ENCODE results near the gene REEP2.
"Not testable (repeated sequence)": the region's sequence is repeated elsewhere in the genome, so short reads cannot be mapped to it uniquely, and the experiment has no call there.

Gene REEP2, protein sequence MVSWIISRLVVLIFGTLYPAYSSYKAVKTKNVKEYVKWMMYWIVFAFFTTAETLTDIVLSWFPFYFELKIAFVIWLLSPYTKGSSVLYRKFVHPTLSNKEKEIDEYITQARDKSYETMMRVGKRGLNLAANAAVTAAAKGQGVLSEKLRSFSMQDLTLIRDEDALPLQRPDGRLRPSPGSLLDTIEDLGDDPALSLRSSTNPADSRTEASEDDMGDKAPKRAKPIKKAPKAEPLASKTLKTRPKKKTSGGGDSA

DNA sequence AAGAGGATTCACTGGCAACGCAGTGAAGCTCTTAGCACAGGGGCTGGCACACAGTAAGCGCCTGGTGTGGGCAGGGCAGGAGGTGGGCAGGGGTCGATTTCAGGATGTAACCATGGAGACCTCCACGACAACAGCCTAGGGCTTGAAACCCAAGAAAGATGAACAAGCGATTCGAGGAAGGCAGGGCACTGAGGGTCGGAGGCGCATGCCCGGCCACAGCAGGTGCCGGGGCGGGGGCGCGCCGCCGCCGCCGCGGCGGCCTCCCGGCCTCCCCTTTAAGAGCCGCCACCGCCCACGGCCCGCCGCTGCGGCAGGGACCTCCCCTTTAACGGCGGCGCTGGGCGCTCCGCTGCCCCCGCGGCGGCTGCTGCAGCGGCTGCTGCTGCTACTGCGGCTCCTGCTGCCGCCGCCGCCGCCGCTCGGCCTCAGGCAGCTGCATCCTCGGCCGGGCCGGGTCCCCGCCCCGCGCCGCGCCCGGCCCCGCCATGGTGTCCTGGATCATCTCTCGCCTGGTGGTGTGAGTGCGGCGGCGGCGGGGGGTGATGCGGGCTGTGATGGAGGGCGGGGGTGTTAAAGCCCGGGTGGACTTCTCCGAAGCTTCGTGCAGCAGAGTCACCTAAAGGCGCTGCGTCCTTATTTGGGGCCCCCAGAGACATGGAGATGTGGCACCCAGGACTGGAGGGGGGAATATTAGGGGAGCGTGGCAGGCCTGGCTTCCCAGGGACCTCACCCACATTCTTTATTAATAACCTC is at the start of gene REEP2:
Gene REEP2 (plus strand): TSS at position 334 of the 753 bp plus-strand sequence. CDS start 152 bp downstream, at position 486.
- no peak for DNase-seq (ENCODE audit: low spot score)
- FAIRE-seq: no peak

DNA sequence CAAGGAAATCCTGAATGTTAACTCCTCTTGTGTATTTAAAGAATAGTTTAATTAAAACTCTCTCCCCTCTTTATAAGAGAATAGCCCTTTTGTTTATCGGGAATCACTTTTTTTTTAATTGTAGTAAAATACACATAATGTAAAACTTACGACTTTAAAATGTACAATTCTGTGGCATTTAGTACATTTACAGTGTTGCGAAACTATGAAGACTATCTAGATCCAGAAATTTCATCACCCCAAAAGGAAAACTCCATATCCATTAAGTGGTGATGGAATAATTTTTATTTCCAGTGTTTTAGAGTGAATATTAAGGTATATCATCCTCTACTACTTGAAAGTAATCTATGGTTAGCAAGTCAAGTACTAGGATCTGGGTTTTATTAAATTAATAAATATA is 49.5 kb upstream of the REEP2 start:
- no peak for DNase-seq (ENCODE audit: low spot score)
- FAIRE-seq: no peak

DNA sequence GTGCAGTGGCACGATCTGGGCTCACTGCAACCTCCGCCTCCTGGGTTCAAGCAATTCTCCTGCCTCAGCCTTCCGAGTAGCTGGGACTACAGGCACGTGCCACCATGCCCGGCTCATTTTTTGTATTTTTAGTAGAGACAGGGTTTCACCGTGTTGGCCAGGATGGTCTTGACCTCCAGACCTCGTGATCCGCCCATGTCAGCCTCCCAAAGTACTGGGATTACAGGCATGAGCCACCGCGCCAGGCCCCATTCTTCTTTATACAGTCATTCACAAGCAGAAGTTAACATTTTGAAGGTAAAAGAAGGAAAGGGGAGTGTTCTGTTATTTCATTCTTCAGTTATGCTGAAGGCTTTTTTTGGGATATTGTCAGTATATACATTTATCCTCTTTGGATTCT is 48.9 kb upstream of the REEP2 start:
- not testable (repeated sequence) for DNase-seq (ENCODE audit: low spot score); FAIRE-seq

DNA sequence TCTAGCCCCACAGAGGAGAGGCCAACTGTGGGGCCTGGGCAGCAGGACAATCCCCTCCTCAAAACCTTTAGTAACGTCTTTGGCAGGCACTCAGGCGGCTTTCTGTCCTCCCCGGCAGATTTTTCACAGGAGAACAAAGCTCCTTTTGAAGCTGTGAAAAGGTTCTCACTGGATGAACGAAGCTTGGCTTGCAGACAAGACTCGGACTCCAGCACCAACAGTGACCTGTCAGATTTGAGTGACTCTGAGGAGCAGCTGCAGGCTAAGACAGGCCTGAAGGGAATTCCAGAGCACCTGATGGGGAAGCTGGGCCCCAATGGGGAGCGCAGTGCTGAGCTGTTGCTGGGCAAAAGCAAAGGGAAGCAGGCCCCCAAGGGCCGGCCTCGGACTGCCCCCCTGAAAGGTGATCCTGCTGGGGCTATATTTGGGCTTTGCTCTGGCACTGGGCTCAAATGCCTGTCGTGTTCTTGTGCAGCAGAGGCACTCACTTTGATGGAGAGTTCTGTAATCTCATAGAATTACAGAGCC is 46.9 kb upstream of the REEP2 start:
- no peak for FAIRE-seq

DNA sequence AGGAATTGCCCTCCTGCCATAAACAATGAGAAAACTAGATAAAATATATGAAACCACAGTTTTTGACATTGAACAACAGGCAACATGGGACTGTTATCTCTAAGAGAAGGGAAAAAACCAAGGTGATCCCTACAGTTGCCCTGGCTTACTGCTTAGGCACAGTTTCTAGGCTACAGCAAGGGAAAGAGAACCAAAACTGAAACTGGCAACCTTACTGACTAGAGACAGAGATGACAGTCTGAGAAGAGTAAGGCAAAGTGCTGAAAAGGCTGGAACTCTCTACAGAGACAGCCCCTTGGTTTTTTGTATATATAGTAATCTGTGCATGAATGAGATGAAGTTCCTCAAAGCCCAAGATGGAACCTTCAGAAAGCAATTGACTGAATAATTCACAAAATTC is 36.2 kb upstream of the REEP2 start:
- DNase-seq (ENCODE audit: low spot score) (no peak), FAIRE-seq (no peak)

More for the DNA sequence above, 46.9 kb upstream of the REEP2 start:
- DNase-seq (ENCODE audit: low spot score): no peak

DNA sequence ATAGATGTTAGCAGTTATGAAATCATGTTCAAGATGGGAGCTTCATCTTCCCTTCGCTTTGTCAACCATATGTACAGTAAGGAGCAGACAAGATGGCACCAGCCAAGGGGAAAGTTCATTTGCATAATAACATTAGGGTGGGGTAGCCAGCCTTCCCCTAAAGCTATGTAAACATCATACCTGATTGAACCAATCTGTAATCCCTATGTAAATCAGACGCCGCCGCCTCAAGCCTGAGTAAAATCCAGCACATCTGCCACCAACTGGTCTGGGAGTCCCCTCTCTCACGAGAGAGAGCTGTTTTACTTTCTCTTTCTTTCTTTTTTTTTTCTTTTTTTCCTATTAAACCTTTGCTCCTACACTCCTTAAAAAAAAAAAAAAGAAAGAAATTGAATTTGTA is 30.8 kb upstream of the REEP2 start:
- FAIRE-seq: no peak

DNA sequence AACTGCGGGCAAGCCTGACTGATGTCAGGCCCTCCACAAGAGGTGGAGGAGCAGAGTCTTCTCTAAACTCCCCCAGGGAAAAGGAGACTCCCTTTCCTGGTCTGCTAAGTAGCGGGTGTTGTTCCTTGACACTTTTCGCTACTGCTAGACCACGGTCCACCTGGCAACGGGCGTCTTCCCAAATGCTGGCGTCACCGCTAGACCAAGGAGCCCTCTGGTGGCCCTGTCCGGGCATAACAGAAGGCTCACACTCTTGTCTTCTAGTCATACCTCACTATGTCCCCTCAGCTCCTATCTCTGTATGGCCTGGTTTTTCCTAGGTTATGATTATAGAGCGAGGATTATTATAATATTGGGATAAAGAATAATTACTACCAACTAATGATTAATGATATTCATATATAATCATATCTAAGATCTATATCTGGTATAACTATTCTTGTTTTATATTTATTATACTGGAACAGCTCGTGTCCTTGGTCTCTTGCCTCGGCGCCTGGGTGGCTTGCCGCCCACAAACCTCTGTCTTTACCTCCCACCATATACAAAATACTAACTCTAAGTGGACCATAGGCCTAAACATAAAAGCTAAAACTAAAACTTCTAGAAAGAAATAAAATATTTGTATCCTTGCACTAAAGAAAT is 27.7 kb upstream of the REEP2 start:
- not testable (repeated sequence) for FAIRE-seq; DNase-seq (ENCODE audit: low spot score)

More for the DNA sequence above, 30.8 kb upstream of the REEP2 start:
- DNase-seq (ENCODE audit: low spot score): no peak

DNA sequence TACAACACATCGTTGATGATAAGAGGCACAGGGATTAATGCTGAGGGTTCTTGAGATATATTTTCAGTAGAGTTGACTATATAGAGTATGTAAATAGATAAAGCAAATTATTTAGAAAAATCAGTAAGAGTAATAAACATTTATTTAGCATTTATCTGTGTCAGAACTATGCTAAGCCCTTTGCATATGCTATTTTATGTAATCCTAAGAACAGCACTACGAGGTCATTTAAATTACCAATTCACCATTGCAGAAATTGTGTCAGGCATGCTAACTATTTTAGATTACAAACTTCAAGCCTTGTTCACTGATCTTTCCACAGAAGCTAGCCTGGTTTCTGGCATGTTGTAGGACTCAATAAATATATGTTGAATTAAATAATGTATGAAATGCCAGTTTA is 20.4 kb upstream of the REEP2 start:
- FAIRE-seq (no peak), DNase-seq (ENCODE audit: low spot score) (no peak)

DNA sequence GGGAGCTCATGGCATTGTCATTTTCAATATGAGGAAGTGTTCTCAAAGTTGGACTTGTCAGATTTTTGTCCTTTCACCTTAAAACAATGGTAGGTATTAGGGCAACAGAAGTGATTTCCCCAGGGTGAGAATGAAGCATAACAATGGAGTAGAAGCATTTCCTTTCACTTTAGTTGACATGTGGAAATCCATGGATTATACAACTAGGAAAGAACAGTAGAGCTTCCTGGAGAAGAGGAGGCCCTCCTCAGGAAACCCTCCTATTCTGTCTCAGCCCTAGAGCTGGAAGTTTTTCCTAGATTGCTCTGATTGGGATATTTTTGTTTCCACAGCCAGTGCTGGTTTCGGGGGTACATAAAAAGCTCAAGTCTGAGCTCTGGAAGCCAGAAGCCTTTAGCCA is 13.8 kb upstream of the REEP2 start:
- FAIRE-seq (no peak), DNase-seq (ENCODE audit: low spot score) (no peak)

DNA sequence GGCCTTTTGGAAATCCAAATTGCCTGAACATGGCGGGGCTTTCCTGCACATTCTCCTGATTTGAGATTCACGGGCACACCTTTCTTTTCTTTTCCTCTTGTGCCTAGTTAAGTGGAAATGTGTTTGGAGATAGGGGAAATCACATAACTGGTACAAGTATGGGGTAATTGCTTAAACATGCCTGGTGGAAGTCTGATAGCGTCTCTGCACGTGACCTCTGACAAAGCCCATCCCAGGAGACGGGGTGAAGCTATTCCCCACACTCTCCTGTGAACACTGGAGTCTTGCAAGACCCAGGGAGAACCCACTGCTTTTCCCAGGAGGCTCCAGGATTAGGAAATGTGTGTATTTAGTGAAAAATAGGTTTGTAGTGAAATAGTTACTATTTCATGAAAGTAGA is 2.9 kb upstream of the REEP2 start:
- FAIRE-seq: no peak

DNA sequence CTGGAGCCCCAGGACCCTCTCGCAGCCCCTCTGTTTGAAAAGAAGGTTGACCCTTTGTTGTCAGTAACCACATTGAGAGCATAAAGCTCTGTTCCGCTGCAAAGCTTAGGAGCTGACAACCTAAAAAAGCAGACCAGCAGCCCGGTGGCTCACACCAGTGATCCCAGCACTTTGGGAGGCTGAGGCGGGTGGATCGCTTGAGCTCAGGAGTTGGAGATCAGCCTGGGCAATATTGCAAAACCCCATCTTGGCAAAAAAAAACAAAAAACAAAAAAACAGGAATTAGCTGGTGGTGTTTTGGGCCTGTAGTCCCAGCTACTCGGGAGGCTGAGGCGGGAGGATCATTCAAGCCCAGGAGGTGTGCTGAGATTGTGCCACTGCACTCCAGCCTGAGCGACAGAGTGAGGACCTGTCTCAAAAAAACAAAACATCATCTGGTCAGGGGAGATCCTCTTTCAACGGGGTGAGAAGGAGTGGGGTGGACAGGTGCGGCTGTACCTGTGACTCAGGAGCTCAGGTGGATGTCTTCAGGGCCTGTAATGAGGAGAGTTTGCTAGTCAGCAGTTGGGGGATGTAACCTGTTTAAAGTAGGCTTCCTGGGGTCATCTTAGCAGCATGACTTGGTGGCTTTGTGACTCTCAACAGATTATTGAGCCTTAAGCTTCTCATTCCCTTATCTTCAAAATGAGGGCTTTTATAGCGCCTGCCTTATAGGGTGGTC is 694 bp upstream of the REEP2 start:
- FAIRE-seq (no peak), DNase-seq (ENCODE audit: low spot score) (no peak)

More for the DNA sequence above, 2.9 kb upstream of the REEP2 start:
- no peak for DNase-seq (ENCODE audit: low spot score)

DNA sequence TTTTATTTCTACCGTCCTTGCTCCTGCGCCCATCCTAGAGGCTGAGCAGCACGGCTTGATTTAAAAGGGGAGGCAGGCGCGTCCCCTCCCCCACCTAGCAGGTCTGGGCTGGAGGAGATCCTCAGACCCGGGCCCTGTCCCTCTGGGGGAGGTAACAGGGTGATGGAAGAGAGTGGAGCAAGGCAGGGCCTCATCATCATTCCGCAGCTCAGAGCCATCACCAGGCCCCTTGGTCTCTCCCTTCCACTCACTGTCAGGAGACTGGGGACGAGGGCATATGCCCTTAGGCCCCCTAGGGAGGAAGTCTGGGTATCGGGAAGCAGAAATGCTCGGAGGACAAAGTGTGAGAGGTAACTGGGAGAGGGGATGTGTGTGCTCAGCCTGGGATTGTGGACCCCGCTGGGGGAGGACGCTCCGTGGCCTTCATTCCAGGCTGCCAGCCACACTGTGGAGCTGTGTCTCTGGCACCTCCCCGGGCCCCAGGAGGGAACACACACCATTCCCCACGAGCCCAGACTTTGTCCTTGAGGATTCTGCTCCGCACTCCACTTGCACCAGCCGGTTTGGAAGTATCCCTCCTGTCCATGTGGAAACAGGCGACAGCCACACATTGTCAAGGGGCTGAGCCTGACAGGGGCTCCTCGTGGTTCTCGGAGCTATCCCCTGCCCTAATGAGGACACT is 761 bp downstream of the REEP2 start:
- DNase-seq (ENCODE audit: low spot score): no peak
- FAIRE-seq: no peak

DNA sequence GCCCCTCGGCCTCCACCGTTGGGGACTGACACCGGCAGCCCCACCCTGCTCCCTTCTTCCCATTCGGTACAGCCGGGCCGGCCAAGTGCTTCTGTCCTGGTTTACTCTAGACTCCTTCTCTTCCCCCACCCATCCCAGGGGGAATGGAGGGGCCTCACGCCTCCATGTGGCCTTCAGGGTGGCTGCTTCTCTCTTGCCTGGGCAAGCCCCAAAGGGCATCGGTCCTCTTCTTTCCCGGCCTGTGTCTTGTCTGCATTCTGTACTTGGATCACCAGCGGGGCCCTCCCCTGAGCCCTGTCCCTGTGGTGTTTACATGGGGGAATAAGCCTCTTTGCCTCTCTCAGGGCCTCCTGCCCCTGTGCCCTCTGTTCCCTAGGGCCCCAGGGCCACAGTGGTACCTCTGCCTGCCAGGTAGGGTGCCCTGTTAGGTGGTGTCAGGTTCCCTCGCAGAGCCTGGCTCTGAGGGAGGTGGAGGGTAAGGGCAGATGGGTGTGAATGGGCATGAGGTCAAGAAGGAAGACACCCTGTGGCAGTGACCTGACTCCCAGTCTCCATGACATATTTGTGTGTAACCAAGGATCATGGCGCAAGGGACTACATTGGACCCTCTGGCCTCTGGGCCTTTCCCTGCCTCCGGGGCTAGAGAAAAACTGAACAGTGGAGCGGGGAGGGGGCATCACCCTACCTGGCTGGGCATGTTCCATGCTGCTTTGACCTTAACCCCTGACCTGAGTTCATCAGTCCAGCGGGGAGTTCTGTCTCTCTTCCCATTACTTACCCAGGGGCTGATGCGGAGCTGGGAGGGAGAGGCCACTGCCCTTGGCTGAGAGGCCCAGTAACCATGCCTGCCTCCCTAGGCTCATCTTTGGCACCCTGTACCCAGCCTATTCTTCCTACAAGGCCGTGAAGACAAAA is 1.6 kb downstream of the REEP2 start:
- no peak for FAIRE-seq
- DNase-seq (ENCODE audit: low spot score): no peak

DNA sequence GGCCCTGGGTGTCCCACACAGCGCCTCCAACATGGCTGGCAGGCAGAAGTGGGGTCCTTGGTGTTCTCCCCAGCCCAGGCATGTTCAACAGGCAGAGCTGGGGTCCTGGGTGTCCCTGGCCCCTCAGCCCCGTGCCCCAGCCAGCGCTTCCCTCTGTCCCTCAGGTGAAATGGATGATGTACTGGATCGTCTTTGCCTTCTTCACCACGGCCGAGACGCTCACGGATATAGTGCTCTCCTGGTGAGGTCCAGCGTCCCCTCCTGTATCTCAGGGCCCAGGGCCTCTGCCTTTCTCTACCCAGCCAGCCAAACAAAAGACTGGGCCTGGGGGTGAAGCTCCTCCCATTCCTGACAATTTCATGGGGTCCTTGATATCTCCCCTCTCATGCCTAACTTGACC is 2.4 kb downstream of the REEP2 start:
- no peak for FAIRE-seq
- no peak for DNase-seq (ENCODE audit: low spot score)

DNA sequence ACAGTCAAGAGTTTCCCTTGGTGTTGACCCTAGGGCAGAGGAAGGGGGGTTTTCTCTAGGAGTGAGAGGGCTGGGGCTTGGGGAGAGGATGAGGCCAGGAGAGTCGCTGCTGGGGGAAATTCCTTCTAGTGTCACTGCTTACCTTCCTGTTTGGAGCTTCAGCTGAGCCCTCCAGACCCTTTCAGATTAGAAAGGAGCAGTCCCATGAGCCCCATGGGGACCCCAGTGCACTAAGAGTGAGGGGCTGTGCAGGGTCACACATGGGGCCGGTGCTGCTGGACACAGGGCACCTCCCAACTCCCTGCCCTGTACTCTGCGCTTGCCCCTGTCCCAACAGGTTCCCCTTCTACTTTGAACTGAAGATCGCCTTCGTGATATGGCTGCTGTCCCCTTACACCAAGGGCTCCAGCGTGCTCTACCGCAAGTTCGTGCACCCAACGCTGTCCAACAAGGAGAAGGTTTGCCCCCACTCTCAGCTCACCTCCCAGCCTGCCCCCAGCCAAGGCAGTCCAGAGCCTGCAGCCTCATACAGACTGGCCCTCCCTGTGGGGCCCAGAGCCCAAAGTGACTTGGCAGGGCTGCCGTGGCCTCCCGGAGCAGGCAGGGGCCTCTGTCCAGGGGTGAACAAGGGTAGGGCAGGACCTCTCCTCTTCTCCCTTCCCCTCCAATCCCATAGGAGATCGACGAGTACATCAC is 5.4 kb downstream of the REEP2 start:
- no peak for FAIRE-seq
- DNase-seq (ENCODE audit: low spot score): no peak

DNA sequence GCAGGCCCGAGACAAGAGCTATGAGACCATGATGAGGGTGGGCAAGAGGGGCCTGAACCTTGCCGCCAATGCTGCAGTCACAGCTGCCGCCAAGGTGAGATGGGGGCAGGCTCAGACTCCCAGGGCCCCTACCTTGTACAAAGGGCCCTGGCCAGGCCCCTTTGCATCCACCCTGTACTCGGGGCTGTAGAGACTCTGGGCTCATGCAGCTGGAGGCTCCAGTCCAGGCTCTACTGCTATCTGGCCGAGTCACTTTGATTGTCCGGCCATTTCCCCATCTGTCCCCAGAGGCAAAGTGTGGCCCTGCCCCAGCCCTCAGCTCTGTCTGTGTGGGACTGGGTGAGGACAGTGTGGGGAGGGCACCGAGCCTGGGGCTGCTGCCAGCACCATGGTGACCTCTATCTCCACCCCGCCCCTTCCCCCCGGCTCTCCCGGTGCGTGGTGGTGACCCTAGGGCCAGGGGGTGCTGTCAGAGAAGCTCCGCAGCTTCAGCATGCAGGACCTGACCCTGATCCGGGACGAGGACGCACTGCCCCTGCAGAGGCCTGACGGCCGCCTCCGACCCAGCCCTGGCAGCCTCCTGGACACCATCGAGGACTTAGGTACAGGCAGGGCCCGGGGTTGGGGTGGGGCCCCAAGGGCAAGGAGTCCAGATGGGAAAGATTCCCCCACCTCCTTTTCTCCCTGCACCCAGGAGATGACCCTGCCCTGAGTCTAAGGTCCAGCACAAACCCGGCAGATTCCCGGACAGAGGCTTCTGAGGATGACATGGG is 6.1 kb downstream of the REEP2 start:
- DNase-seq (ENCODE audit: low spot score) (no peak), FAIRE-seq (no peak)

DNA sequence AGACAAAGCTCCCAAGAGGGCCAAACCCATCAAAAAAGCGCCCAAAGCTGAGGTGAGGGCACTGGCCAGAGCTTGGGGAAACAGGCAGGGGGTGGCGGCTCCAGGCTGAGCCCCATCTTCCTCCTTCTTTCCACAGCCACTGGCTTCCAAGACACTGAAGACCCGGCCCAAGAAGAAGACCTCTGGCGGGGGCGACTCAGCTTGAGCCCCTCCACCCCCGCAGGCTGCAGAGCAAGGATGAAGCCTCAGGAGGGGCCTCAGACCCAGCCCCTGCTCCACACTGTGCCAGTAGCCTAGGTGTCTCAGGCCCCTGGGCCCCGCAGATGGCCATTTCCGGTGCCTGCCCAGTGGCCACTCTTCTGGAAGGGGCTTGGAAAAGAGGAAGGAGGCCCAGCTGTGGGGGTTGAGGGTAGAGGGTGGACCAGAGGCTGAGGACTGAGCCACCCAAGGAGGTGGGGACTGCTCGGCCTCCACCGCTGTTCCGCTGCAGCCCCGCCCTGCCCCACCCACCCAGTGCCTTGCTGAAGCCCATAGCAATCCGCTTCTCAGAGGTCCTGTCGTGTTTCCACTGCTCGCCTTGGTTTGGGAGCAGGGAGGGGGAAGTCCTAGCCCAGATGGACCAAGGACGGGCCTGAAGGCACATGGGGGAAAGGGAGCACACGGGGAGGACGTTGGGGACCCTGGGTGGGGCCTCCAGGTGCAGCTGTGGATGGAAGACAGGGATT is 6.9 kb downstream of the REEP2 start:
- DNase-seq (ENCODE audit: low spot score) (no peak), FAIRE-seq (no peak)

DNA sequence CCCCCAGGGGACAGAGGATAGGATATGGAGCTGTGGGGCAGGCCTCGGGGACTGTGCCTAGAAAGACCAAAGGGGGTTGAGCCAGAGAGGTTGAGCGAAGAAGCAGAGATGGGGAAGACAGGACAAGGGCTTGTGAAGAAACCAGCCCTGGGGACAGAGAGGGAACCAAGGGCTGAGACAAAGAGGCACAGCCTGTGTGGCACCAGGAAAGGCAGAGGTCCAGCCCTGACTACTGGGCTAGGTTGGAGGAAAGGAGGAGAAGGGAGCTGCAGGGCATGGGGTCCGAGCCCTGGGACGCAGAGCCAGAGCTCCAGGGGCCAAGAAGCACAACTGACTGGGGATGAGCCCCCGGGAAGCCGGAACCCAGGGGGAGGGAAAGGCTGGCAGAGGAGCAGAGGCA is 9.2 kb downstream of the REEP2 start:
- FAIRE-seq: no peak

More for the DNA sequence above, 9.2 kb downstream of the REEP2 start:
- DNase-seq (ENCODE audit: low spot score): no peak

Measured in RCC 7860 (cell line).